Stimulated activated CD4-positive, alpha-beta T cell treated with anti-CD3 and anti-CD28 coated beads, TNF-alpha, amount 100 ng/mL, for 4 hours (primary cell): ENCODE measurements around the gene CHGA.

Experiments used
- DNase-seq, 3 experiments: peaks; one replicate each; pipeline ENCODE4 v3.0.0-alpha.2; 2020; ENCODE audit warnings: low read depth in 3 of 3

Gene CHGA

GRCh38 chr14:92905667-92906066, 17.3 kb upstream of the CHGA start:
- DNase-seq = no peak

DNA sequence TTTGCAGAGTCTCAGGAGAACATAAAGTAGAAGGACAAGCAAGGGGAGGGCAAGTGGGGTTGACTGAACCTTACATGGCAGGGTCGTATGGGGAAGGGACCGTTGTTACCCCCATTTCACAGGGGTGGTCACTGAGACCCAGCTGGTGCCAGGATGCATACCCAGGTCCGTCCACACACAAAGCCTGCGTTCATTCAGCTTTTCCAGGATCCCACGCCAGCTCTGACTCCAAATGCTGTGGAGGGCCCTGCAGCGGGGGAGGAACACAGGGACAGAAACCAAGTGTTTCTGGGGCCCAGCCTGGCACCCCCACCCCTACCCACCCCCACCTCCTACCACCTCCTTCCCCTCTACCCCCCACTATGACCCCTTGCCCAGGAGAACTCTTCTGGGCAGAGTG, 16.5 kb upstream of the CHGA start:
- DNase-seq = no peak

GRCh38 chr14:92906823-92907222, 16.1 kb upstream of the CHGA start:
- no peak for DNase-seq

DNA sequence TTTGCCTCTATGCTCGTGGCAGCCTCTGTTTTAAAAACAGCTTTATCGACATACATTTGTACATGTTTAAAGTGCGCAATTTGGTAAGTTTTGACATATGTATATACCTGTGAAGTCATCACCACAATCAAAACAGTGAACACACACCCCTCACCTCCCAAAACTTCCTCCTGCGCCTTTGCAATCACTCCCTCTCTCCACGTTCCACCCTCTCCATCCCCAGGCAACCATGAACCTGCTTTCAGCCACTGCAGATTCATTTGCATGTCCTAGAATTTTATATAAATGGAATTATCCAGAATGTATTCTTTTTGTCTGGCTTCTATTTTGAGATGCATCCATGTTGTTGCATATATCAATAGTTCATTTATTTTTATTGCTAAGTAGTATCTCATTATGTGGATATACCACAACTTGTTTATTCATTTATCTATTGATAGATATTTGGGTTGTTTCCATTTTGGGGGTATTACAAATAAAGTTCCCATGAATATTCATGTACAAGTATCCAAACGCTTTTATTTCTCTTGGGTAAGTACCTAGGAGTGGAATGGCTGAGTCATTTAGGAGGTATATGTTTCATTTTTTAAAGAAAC, 15.5 kb upstream of the CHGA start:
- DNase-seq = no peak

GRCh38 chr14:92914087-92914656, 8.8 kb upstream of the CHGA start:
- no peak for DNase-seq

GRCh38 chr14:92916201-92916600, 6.7 kb upstream of the CHGA start:
- DNase-seq = no peak

GRCh38 chr14:92917041-92917940, 5.7 kb upstream of the CHGA start:
- no peak for DNase-seq

DNA sequence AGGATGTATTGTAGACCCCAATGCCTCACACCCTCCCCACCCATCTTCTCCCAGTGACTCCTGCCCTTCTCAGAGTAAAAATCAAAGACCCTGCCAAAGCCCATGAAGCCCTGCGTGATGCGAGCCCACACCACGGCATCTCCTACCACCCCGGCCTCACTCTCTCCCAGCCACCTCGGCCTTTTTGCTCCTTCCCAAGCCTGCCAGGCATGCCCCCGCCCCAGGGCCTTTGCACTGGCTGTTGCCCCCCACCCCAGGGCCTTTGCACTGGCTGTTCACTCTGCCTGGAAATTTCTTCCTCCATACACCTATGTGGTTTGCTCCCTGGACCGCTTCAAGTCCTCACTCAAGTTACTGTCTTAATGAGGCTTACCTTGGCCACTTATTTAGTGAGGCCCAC, 5.0 kb upstream of the CHGA start:
- no peak for DNase-seq

- no peak for DNase-seq
Measured at GRCh38 chr14:92920001-92920400, 2.9 kb upstream of the CHGA start.

DNA sequence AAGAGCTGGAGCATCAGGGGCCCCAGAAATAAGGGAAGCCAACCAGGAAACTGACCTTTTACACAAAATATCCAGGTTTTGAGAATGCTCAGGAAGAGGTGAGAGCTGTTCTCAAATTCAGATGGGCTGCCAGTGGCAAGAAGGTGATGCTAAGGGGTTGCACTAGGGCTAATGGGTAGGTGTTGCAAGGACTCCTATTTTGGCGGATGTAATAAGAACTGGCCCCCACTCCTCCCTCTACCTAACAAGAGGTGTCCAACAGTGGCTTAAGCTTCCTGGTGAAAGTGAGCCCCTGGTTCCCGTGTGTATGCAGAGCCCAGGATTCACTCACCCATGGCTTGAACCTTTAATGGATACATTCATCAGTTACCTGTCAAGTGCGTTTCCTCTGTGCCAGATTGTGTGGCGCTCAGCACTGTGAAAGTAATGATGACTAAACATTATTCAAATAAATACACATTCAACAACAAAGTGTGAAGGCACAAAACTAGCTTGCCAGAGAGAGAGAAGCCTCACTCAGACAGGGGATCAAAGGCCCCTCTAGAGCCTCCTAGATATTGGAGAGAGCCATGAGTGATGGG, 705 bp upstream of the CHGA start:
- DNase-seq = no peak

- no peak for DNase-seq
Measured at GRCh38 chr14:92923744-92924103, 774 bp downstream of the CHGA start.

DNA sequence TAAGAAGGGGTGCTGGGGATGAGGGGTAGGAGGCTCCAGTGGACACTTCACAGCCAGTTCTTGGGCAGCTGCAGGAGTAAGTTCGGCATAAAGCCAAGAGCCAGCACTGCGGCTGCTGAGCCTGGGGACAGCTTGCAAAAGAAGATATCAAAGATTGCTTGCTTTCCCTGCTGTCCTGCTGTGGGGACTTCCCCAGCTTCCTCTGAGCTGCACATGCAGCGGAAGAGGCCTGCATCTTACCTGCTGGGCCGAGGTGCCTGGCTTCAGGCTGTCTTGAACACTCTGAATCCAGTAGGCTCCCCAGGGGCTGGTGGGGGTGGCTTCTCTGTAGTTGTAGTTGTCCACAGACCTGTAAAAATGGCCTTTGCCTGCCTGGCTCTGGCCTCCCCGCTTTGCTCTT, 1.3 kb downstream of the CHGA start:
- no peak for DNase-seq

DNA sequence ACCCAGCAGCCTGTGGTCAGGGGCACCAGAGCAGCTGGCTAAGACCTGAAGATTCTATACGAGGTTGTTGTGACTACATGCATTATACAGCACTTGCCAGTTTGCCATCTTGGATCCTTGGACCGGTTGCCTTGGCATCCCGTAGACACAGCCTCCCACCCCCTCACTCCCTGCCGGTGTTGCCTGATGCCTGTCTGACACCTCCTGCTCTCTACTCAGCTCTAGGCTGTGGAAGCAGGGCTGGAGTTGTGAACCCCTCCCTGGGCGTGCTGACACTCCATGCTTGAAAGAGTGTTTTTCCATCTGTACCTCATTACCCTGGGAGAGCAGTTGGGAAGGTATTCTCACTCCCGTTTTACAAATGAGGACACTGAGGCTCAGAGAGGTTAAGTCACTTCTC, 2.5 kb downstream of the CHGA start:
- DNase-seq = no peak

DNA sequence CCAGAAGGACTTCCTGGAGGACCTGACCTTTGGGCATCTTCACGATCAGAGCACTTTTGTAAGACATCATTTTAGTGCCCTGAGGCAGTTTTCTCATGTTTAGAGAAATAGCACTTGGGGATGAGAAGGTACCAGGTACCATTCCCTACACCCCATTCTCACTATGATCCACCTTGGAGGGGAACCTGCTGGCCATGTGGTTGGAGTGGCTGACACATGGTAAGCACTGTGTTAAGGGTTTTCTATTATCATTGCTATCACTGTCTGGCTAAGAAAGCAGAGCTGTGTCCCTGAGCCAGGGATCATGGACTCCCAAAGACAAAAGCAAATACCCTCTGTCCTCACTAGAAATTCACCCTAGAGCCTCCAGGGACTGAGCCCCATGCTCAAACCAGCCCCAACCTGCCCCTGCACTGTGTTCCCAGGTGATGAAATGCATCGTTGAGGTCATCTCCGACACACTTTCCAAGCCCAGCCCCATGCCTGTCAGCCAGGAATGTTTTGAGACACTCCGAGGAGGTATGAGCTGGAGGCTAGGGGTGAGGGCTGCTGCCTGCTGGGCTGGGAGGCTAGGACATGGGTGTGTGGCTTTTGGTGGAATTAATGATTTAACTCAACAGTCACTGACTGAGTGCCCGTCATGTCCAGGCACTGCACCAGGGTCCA, 3.4 kb downstream of the CHGA start:
- DNase-seq = no peak

DNA sequence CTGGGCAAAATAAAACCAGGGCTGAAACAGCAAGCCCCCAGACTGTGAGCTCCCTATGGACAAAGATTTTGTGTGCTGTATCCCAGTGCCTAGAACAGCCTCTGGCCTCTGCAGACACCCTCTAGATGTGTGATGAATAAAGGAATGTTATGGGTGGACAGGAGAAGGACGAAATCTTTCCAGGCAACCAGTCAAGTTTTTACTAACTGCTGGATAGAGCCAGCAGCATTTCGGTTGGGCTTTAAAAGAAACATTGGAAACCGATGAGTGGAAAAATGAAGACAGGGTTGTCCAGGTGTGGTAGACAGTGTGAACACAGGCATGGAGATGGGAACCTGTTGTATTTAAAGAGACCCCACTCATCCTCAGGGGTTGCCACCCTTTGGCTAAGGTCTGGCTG, 4.0 kb downstream of the CHGA start:
- no peak for DNase-seq

DNA sequence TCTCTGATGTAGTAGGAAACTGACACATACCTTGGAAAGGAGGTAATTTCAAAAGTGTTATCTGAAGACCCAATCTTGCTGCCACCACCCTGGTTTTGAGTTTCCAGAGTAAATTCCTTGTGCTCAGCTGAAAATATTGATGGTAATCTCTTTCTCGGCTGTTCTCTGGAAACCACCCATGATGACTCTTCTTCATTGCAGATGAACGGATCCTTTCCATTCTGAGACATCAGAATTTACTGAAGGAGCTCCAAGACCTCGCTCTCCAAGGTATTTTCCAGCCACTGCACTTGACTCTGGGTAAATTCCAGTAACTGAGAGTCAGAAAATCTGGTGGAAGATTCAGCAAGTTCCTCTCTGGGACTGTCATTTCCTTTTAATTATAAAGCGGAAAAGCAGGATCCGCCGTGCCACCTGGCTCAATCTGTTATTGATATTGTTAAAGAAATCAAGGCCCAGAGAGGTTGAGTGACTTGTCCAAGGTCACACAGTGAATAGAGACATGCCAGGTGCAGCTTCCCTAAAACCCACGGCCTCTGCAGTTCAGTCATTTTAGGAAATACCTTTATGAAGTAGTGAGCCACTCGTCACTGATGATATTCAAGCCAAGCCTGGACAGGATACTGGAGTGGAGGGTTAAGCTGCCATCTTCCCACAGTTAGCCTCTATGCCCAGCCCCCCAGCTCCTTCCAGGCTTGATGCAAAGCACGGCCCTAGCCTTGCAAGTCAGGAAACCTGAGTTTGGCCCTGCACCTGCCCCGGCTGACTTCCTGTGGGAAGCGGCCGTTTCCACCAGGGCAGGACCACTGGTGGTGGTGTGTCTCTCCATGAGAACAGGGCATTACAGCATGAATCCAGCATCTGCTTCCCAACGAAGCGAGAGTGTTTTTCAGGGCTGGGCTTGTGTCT, 4.7 kb downstream of the CHGA start:
- no peak for DNase-seq

GRCh38 chr14:92928258-92928629, 5.3 kb downstream of the CHGA start:
- DNase-seq = no peak

GRCh38 chr14:92928961-92929688, 6.2 kb downstream of the CHGA start:
- no peak for DNase-seq

- DNase-seq = no peak
Measured at GRCh38 chr14:92929689-92930608, 7.0 kb downstream of the CHGA start.
